HG02763 (cell line): ENCODE results near the gene ELOB.

Experiments
- ATAC-seq: cut with Tn5 transposase; IDR thresholded peaks from one replicate; pipeline ENCODE4 v1.9.1; 2021; ENCODE audit warnings: mild to moderate bottlenecking, moderate library complexity; ENCODE audit not compliant: unreplicated experiment

The ELOB gene

GRCh38 chr16:2811703-2812471 is 34.8 kb upstream of the ELOB start:
- no peak for ATAC-seq

DNA sequence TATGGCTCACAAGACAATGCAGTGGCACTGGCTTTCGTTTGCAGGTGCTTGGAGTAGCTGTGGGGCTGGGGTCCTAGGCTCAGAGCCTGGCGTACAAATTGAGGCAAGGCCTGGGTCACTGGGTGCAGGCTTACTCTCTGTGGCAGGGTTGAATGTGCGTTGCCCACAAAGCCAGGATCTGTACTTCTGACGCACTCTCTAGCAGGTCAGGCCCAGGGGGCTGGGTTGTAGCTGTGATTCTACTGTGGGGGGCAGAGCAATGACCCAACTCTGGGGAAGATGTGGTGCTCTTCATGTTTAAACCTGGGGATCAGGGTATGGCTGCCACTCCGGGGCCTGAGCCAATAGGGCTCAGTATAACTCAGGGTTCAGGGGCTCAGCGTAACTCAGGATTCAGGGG is 33.6 kb upstream of the ELOB start:
- ATAC-seq = no peak

- ATAC-seq = no peak
Measured at GRCh38 chr16:2809149-2809760, 32.2 kb upstream of the ELOB start.

DNA sequence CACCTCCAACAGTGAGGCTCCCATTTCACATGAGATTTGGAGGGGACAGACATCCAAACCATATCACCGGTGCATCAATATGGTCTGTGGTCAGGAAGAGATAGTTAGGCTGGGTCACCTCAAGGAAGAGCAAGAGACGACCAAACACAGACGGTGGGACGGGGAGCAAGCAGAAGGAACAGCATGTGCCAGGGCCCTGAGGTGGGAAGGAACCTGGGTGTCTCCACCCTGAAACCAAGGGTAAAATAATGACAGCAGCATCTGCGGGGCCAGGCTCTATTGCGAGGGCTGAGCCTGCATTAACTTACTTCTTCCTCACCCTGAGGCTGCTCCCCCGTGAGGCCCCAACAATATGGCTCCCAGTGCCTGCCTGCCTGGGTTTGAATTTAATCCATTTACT is 31.1 kb upstream of the ELOB start:
- no peak for ATAC-seq

- no peak for ATAC-seq
Measured at GRCh38 chr16:2806286-2806685, 29.2 kb upstream of the ELOB start.

GRCh38 chr16:2804728-2805127 is 27.6 kb upstream of the ELOB start:
- ATAC-seq = no peak

GRCh38 chr16:2803545-2804195 is 26.6 kb upstream of the ELOB start:
- ATAC-seq = no peak

GRCh38 chr16:2799859-2800226 is 22.8 kb upstream of the ELOB start:
- no peak for ATAC-seq

DNA sequence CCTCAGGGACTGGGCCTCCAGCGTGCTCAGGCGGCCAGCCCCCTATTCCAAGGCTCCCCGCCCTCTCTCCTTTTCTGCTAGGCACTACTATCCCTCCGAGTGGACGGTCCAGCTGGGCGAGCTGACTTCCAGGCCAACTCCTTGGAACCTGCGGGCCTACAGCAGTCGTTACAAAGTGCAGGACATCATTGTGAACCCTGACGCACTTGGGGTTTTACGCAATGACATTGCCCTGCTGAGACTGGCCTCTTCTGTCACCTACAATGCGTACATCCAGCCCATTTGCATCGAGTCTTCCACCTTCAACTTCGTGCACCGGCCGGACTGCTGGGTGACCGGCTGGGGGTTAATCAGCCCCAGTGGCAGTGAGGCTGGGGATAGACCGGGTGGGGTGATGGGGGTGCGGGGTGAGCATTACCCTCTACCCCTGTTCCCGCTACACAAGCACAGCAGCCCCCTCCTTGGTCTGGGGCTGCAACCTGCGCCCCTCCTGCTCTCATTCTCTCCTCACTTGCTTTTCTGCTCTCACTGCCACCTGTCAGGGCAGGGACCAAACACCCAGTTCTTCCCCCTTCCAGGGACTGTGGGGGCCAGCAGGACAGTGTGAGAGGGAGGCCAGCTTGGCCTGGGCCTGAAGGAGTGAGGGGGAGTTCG is 22.3 kb upstream of the ELOB start:
- no peak for ATAC-seq

GRCh38 chr16:2798723-2799204 is 21.7 kb upstream of the ELOB start:
- no peak for ATAC-seq

GRCh38 chr16:2795395-2796143 is 18.5 kb upstream of the ELOB start:
- ATAC-seq = no peak

- no peak for ATAC-seq
Measured at GRCh38 chr16:2792940-2793339, 15.9 kb upstream of the ELOB start.

GRCh38 chr16:2791174-2791573 is 14.1 kb upstream of the ELOB start:
- no peak for ATAC-seq

- no peak for ATAC-seq
Measured at GRCh38 chr16:2790631-2791030, 13.6 kb upstream of the ELOB start.

GRCh38 chr16:2787961-2788360 is 10.9 kb upstream of the ELOB start:
- no peak for ATAC-seq

DNA sequence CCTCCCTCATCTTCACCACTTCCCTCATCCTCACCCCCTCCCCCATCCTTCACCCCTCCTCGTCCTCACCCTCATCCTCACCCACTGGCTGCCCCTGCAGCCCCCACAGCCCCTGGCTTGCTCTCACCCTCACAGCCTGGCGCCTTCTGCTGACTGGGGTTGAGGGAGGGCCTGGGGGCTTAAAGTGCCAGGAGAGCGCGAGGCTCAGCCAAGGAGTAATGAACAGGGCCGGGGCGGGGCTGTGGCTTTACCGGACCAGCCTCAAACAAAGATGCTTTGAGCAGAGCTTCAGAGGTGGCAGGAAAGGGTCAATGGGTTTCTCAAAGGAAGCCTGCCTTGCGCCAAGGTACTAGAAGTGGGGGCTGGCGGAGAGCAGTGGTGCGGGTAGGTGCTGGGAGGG is 10.3 kb upstream of the ELOB start, which contains the start of gene PRSS33:
Gene PRSS33 (minus strand): TSS at position 155 of the 400 bp plus-strand sequence. CDS start 1,013 bp downstream, outside the sequence.
- ATAC-seq = no peak

DNA sequence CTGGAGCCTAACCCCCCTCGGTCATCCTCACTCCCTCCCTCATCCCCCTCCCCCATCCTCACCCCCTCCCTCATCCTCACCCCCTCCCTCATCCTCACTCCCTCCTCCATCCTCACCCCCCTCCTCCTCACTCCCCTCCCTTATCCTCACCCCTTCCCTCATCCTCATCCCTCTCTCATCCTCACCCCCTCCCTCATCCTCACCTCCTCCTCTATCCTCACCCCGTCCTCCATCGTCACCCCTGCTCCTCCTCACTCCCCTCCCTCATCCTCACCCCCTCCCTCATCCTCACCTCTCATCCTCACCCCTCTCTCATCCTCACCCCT is 9.7 kb upstream of the ELOB start:
- no peak for ATAC-seq

DNA sequence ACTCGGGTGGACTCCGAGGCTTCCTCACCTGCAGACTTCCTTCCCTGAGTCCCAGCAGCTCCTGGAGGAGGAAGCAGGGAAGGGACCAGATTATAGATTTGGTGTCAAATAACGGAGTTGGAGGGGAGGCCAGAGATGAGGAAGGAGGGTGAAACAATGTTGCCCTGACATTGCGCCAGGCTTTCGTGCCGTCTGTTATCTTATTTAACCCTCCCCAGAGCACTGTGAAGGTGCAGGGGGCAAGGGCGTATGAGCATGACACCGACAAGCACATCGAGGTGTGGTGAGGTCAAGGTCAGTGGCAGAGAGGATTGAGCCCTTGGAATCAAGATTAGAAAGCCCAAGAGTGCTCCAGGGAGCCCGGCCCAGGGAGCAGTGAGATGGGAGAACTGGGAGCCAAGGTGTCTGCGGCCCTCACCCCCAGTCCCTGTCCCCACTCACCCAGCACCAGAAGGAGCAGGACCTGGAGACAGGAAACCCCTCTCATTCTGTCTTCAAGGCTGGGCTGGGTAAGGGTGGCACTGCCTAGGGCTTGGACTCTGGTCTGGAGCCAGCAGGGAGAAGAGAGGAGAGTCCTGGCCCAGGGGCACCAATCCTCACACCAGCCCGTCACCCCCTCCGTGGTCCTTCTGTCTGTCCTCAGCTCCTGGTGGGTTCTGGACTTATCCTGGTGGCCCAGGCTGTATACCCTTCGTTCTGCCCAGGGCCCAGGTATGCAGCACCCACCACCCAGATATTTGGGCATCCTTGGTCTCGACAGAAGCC is 9.2 kb upstream of the ELOB start:
- no peak for ATAC-seq

- ATAC-seq = no peak
Measured at GRCh38 chr16:2785101-2785991, 8.3 kb upstream of the ELOB start.
